Thoracic aorta (tissue), 2 donors: ENCODE results near the gene NF1. TPM values are rescaled to one million over a fixed set of nuclear protein-coding genes. Genes with fewer than 3 reads are reported as not detected.

ENCODE experiments used
- ATAC-seq: fragments of 150-250 bp; one replicate; pipeline ENCODE4 v1.8.0; 2017; ENCODE audit warnings: low read depth; ENCODE audit not compliant: insufficient number of reproducible peaks, low FRiP score
- DNase-seq: peaks from one replicate; pipeline ENCODE4 v3.0.0-alpha.2; 2020; ENCODE audit warnings: low spot score
- H3K27ac ChIP-seq, 2 donors: fragments of 200-600 bp; sonication (generic); 1 replicate in 1 of 2; 2 replicates in 1 of 2; pipeline ENCODE4 v1.5.1; 2016; ENCODE audit warnings: mild to moderate bottlenecking in 2 of 2, moderate library complexity in 2 of 2
- H3K27me3 ChIP-seq: fragments of 200-600 bp; sonication (generic); replicated peaks from 2 replicates; pipeline ENCODE4 v1.6.0; 2016; ENCODE audit warnings: mild to moderate bottlenecking; ENCODE audit not compliant: insufficient read depth
- H3K36me3 ChIP-seq: fragments of 200-600 bp; sonication (generic); one replicate; pipeline ENCODE4 v1.5.1; 2016
- H3K4me1 ChIP-seq, 2 donors: fragments of 200-600 bp; sonication (generic); 1 replicate in 1 of 2; 2 replicates in 1 of 2; pipeline versions ENCODE4 v1.5.1 to v1.6.0; 2016; ENCODE audit warnings: low read depth in 2 of 2, mild to moderate bottlenecking in 1 of 2; ENCODE audit not compliant: control insufficient read depth in 1 of 2
- H3K4me3 ChIP-seq: fragments of 200-600 bp; sonication (generic); 2 replicates; pipeline ENCODE4 v1.5.1; 2016; ENCODE audit warnings: mild to moderate bottlenecking
- H3K9me3 ChIP-seq: fragments of 200-600 bp; sonication (generic); 2 replicates; pipeline ENCODE4 v1.5.1; 2016
- CTCF ChIP-seq: fragments of 200-600 bp; sonication (generic); IDR thresholded peaks from one replicate; pipeline ENCODE4 v1.5.1; 2019; ENCODE audit warnings: antibody characterized with exemption
- total RNA-seq, 2 donors: library from RNA; depleted of rRNA; stranded (reverse); fragments of >200 nt; gene quantifications; one replicate each; pipeline versions ENCODE4 v1.1.0 to v1.2.3, GENCODE V29; 2016

Gene NF1
- total RNA-seq, 2 donors from 2014 or later: 60.9 to 105 TPM

GRCh38 chr17:31226373-31226772 lies 131.6 kb downstream of the NF1 start:
- DNase-seq: no peak
- TF ChIP-seq CTCF: no peak
- peaks cover 15% of the 10 kb centered on the region for H3K36me3 ChIP-seq

GRCh38 chr17:31226950-31227349 lies 132.2 kb downstream of the NF1 start:
- ATAC-seq (no peak), DNase-seq (no peak)
- Histone ChIP-seq H3K36me3 (peaks cover 15% of the 10 kb centered on the region), H3K27me3 (no peaks in the 10 kb centered on the region), H3K4me3 (no peak overlapping the region), H3K9me3 (no peaks in the 10 kb centered on the region), H3K27ac (no peak overlapping the region), H3K4me1 (no peaks in the 10 kb centered on the region)
- TF ChIP-seq CTCF: no peak

More at GRCh38 chr17:31226373-31226772, 131.6 kb downstream of the NF1 start:
- no peak overlapping the region for H3K4me3 ChIP-seq
- no peaks in the 10 kb centered on the region for H3K27me3 ChIP-seq
- no peaks in the 10 kb centered on the region for H3K9me3 ChIP-seq
- H3K27ac ChIP-seq: no peak overlapping the region
- no peaks in the 10 kb centered on the region for H3K4me1 ChIP-seq
- ATAC-seq: no peak

GRCh38 chr17:31231852-31232251 lies 137.1 kb downstream of the NF1 start:
- no peak for ATAC-seq

GRCh38 chr17:31235110-31235509 lies 140.3 kb downstream of the NF1 start:
- H3K27ac ChIP-seq: no peak overlapping the region
- H3K4me3 ChIP-seq: no peak overlapping the region
- H3K36me3 ChIP-seq: peaks cover 25% of the 10 kb centered on the region
- no peaks in the 10 kb centered on the region for H3K4me1 ChIP-seq
- ATAC-seq: no peak
- TF ChIP-seq CTCF: no peak
- no peaks in the 10 kb centered on the region for H3K27me3 ChIP-seq
- no peak for DNase-seq
- H3K9me3 ChIP-seq: no peaks in the 10 kb centered on the region

More at GRCh38 chr17:31231852-31232251, 137.1 kb downstream of the NF1 start:
- H3K27ac ChIP-seq: no peak overlapping the region
- H3K36me3 ChIP-seq: peaks cover 31% of the 10 kb centered on the region
- H3K4me1 ChIP-seq: no peaks in the 10 kb centered on the region
- TF ChIP-seq CTCF: no peak
- H3K27me3 ChIP-seq: no peaks in the 10 kb centered on the region
- no peak for DNase-seq
- no peak overlapping the region for H3K4me3 ChIP-seq
- no peaks in the 10 kb centered on the region for H3K9me3 ChIP-seq

- H3K9me3 ChIP-seq: no peaks in the 10 kb centered on the region
- no peak overlapping the region for H3K4me3 ChIP-seq
- DNase-seq (no peak), ATAC-seq (no peak)
- TF ChIP-seq CTCF: no peak
- no peak overlapping the region for H3K27ac ChIP-seq
- H3K27me3 ChIP-seq: no peaks in the 10 kb centered on the region
- no peaks in the 10 kb centered on the region for H3K4me1 ChIP-seq
- peaks cover 24% of the 10 kb centered on the region for H3K36me3 ChIP-seq
Observed at GRCh38 chr17:31236137-31236536, 141.4 kb downstream of the NF1 start.
